IMR-90 (cell line): ENCODE data around the gene UBE2J1. TPM values are rescaled to one million over a fixed set of nuclear protein-coding genes. Genes with fewer than 3 reads are reported as not detected.

Experiments used
- ATAC-seq: fragments of 200-7000 bp; cut with Tn5 transposase; 2 replicates; pipeline ENCODE4 v1.9.1; 2020; ENCODE audit warnings: low read depth, mild to moderate bottlenecking, moderate library complexity
- BruUV-seq: library from RNA; stranded (reverse); fragments of 400-500 nt; replicated peaks from 2 replicates; lab custom pipeline; 2021; lab: Mats Ljungman, UMichigan
- CTCF ChIA-PET: fragments of 300-600 bp; formaldehyde crosslinking; extraction: SDS; loops from one replicate; lab custom pipeline; 2021; ENCODE audit warnings: antibody characterized with exemption; lab: Yijun Ruan, JAX
- POLR2A ChIA-PET: fragments of 300-600 bp; sonication (Branson Sonifier 250); formaldehyde crosslinking; loops from one replicate; lab custom pipeline; 2022; ENCODE audit warnings: antibody characterized with exemption; ENCODE audit not compliant: unreplicated experiment; lab: Charles Lee
- DNase-seq: peaks from one replicate; pipeline ENCODE4 v3.0.0; 2013
- H2AFZ ChIP-seq: replicated peaks from 2 replicates; pipeline ENCODE3; 2013; ENCODE audit warnings: low read length, mild to moderate bottlenecking; ENCODE audit not compliant: poor library complexity
- H2AK5ac ChIP-seq: 2 replicates; pipeline ENCODE4 v1.6.1; 2013; ENCODE audit warnings: low read depth, low read length, inconsistent platforms
- H2AK9ac ChIP-seq: replicated peaks from 2 replicates; pipeline ENCODE3; 2013; ENCODE audit warnings: mild to moderate bottlenecking, low read depth, low read length, moderate library complexity; ENCODE audit not compliant: poor library complexity
- H2BK120ac ChIP-seq: 2 replicates; pipeline ENCODE4 v1.6.1; 2013; ENCODE audit warnings: low read depth, low read length, inconsistent platforms
- H2BK15ac ChIP-seq: 3 replicates; pipeline ENCODE4 v1.6.1; 2013; ENCODE audit warnings: low read depth, low read length, inconsistent platforms
- H2BK20ac ChIP-seq: 2 replicates; pipeline ENCODE4 v1.6.1; 2013; ENCODE audit warnings: low read depth, mild to moderate bottlenecking, inconsistent platforms, low read length, moderate library complexity
- H2BK5ac ChIP-seq: 2 replicates; pipeline ENCODE4 v1.6.1; 2013; ENCODE audit warnings: mild to moderate bottlenecking, low read depth, low read length, inconsistent platforms; ENCODE audit not compliant: poor library complexity, severe bottlenecking
- H3K14ac ChIP-seq: replicated peaks from 2 replicates; pipeline ENCODE4 v1.6.1; 2013; ENCODE audit warnings: low read depth, low read length, inconsistent platforms
- H3K18ac ChIP-seq: 2 replicates; pipeline ENCODE4 v1.6.1; 2013; ENCODE audit warnings: low read depth, low read length, control low read depth
- H3K23ac ChIP-seq: 2 replicates; pipeline ENCODE4 v1.6.1; 2013; ENCODE audit warnings: low read depth, low read length, inconsistent platforms
- H3K27ac ChIP-seq: 2 replicates; pipeline ENCODE4 v1.5.1; 2013; ENCODE audit warnings: mild to moderate bottlenecking, control low read depth, low read length; ENCODE audit not compliant: insufficient read depth
- H3K27me3 ChIP-seq: 2 replicates; pipeline ENCODE4 v1.6.1; 2013; ENCODE audit warnings: low read length; ENCODE audit not compliant: control insufficient read depth, insufficient read depth
- H3K36me3 ChIP-seq: 2 replicates; pipeline ENCODE4 v1.6.1; 2013; ENCODE audit warnings: low read length, mixed read lengths; ENCODE audit not compliant: control insufficient read depth, insufficient read depth
- H3K4ac ChIP-seq: 2 replicates; pipeline ENCODE4 v1.6.1; 2013; ENCODE audit warnings: low read depth, low read length, inconsistent platforms
- H3K4me1 ChIP-seq: 2 replicates; pipeline ENCODE4 v1.6.1; 2013; ENCODE audit warnings: low read length, mixed read lengths; ENCODE audit not compliant: control insufficient read depth, insufficient read depth
- H3K4me2 ChIP-seq: 2 replicates; pipeline ENCODE4 v1.6.1; 2013; ENCODE audit warnings: low read depth, mild to moderate bottlenecking, control low read depth, low read length, moderate library complexity
- H3K4me3 ChIP-seq: 2 replicates; pipeline ENCODE4 v1.5.1; 2013; ENCODE audit warnings: low read depth, mild to moderate bottlenecking, control low read depth, low read length, moderate library complexity; ENCODE audit not compliant: insufficient read depth
- H3K56ac ChIP-seq: 2 replicates; pipeline ENCODE4 v1.6.1; 2013; ENCODE audit warnings: low read length, inconsistent platforms; ENCODE audit not compliant: insufficient read depth; ENCODE audit errors: extremely low read depth
- H3K79me1 ChIP-seq, 2 experiments: 2 replicates each; pipeline ENCODE4 v1.6.1; 2013; ENCODE audit warnings: low read length in 2 of 2, inconsistent platforms in 1 of 2, low read depth in 1 of 2
- H3K9ac ChIP-seq: 2 replicates; pipeline ENCODE4 v1.6.1; 2013; ENCODE audit warnings: low read depth, low read length, control low read depth
- H3K9me1 ChIP-seq: 2 replicates; pipeline ENCODE4 v1.6.1; 2013; ENCODE audit warnings: low read length, inconsistent platforms; ENCODE audit not compliant: insufficient read depth
- H3K9me3 ChIP-seq: 2 replicates; pipeline ENCODE4 v1.6.1; 2013; ENCODE audit warnings: low read length; ENCODE audit not compliant: control insufficient read depth, insufficient read depth
- H4K20me1 ChIP-seq: 2 replicates; pipeline ENCODE4 v1.6.1; 2013; ENCODE audit warnings: low read length, inconsistent platforms; ENCODE audit not compliant: insufficient read depth
- H4K5ac ChIP-seq: 2 replicates; pipeline ENCODE4 v1.6.1; 2013; ENCODE audit warnings: mild to moderate bottlenecking, low read depth, low read length, control low read depth
- H4K8ac ChIP-seq, 2 experiments: 2 replicates each; pipeline ENCODE4 v1.6.1; 2013; ENCODE audit warnings: low read depth in 2 of 2, low read length in 2 of 2, control low read depth in 1 of 2, inconsistent platforms in 1 of 2
- H4K91ac ChIP-seq: 2 replicates; pipeline ENCODE4 v1.6.1; 2013; ENCODE audit warnings: low read depth, low read length, inconsistent platforms; ENCODE audit not compliant: insufficient read depth
- CEBPB ChIP-seq: IDR thresholded peaks from 2 replicates; pipeline ENCODE4 v1.6.1; 2012; ENCODE audit warnings: low read depth, low read length, improper control_type of control experiment
- FOS ChIP-seq: fragments of 150-350 bp; IDR thresholded peaks from 2 replicates; pipeline ENCODE4 v1.6.1; 2016; ENCODE audit warnings: low read depth, low read length
- MAZ ChIP-seq: IDR thresholded peaks from 2 replicates; pipeline ENCODE4 v1.6.1; 2012; ENCODE audit warnings: low read depth, mild to moderate bottlenecking, low read length, improper control_type of control experiment, moderate library complexity, borderline replicate concordance
- MXI1 ChIP-seq: IDR thresholded peaks from 2 replicates; pipeline ENCODE4 v1.6.1; 2012; ENCODE audit warnings: low read depth, mild to moderate bottlenecking, low read length, moderate library complexity, borderline replicate concordance
- RAD21 ChIP-seq: IDR thresholded peaks from 2 replicates; pipeline ENCODE4 v1.6.1; 2012; ENCODE audit warnings: low read length, improper control_type of control experiment
- RCOR1 ChIP-seq: IDR thresholded peaks from 2 replicates; pipeline ENCODE4 v1.6.1; 2012; ENCODE audit warnings: mild to moderate bottlenecking, low read length, improper control_type of control experiment; ENCODE audit not compliant: insufficient replicate concordance
- SMC3 ChIP-seq: fragments of 150-350 bp; IDR thresholded peaks from 2 replicates; pipeline ENCODE4 v1.6.1; 2016; ENCODE audit warnings: low read depth, mild to moderate bottlenecking, antibody characterized with exemption, low read length, moderate library complexity
- WGBS, 2 experiments: methylation state at CpG; one replicate each; pipeline versions ENCODE4 v1.1.5 to v1.1.7; 2013; ENCODE audit warnings: missing lambda C conversion rate in 2 of 2; ENCODE audit not compliant: insufficient read length in 1 of 2; ENCODE audit errors: extremely low coverage in 2 of 2; 5-methylcytosine and 5-hydroxymethylcytosine counted together
- dilution Hi-C: fragments of 300-500 bp; cut with HindIII; formaldehyde crosslinking; loops from one replicate; pipeline ENCODE4 v1.14.3; 2018; ENCODE audit warnings: low sequenced_read_pairs; ENCODE audit not compliant: unreplicated experiment
- in situ Hi-C: fragments of 300-500 bp; cut with MboI; formaldehyde crosslinking; loops from 3 replicates; pipeline ENCODE4 v1.14.3; 2019; ENCODE audit warnings: low sequenced_read_pairs, inconsistent platforms, mixed read lengths
- intact Hi-C: fragments of 100-400 bp; cut with micrococcal nuclease; formaldehyde crosslinking; loops from 2 replicates; pipeline ENCODE4 v1.10.0; 2022
- polyA plus RNA-seq, 3 experiments: library from polyadenylated mRNA; depleted of rRNA; stranded (reverse); fragments of >200 nt; gene quantifications; 2 replicates each; pipeline ENCODE4 v1.2.3, GENCODE V29; 2012; ENCODE audit warnings: low replicate concordance in 1 of 3
- total RNA-seq: library from RNA; depleted of rRNA; stranded (reverse); fragments of >200 nt; gene quantifications from 2 replicates; pipeline ENCODE4 v1.2.3, GENCODE V29; 2012
- TF ChIP-seq, protein P1 (sequence below): conservative IDR thresholded peaks from 2 replicates; pipeline ENCODE4 v1.5.1; 2012; ENCODE audit warnings: mild to moderate bottlenecking, low read depth, low read length, improper control_type of control experiment

UBE2J1 gene
- total and polyA plus RNA-seq, 2 of the 4 experiments (the other 2 are of a cell fraction): 20.9 to 35.3 TPM

DNA sequence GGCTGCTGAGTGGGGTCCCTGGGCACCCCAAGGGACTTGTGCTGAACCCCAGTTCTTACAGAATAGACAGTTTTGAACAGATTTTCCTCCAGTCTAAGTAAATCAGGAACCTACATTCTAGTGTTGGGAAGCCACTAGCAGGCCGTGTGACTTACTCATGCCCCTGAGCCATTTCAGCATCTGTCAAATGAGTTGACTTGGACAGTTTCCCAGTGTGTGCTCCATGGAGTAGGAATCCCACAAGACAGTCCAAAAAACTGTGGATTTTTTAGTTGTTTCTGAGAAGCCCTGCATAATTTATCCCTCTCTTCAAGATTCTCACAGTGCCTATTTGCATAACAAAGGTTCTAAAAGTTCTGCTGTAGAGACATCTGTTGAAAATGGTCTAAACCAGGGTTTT is 39.5 kb downstream of the UBE2J1 start:
- peak; percentile 85 for ATAC-seq
- dilution Hi-C loops (no loop called here), in situ Hi-C loops (no loop called here), intact Hi-C loops (no loop called here)
- Histone ChIP-seq H2BK5ac (no peak overlapping the region), H3K79me1 (no peaks in the 10 kb centered on the region), H4K91ac (no peak overlapping the region), H3K9ac (no peak overlapping the region), H2BK120ac (no peak overlapping the region), H3K9me1 (peaks cover 8% of the 10 kb centered on the region; the same call in 1 of the 2 replicates), H3K56ac (no peak overlapping the region), H4K5ac (no peak overlapping the region), H3K4me1 (peaks cover 6% of the 10 kb centered on the region; the same call in 1 of the 2 replicates), H2BK20ac (no peak overlapping the region), H4K8ac (no peak overlapping the region), H2AK9ac (no peak overlapping the region), H3K4me3 (no peak overlapping the region), H3K14ac (no peak overlapping the region), H2AFZ (no peak overlapping the region), H3K27ac (no peak overlapping the region), H2BK15ac (no peak overlapping the region), H3K27me3 (peaks cover 8% of the 10 kb centered on the region), H3K18ac (no peak overlapping the region), H3K36me3 (peaks cover 5% of the 10 kb centered on the region), H3K9me3 (no peaks in the 10 kb centered on the region), H3K4me2 (no peak overlapping the region), H3K23ac (no peak overlapping the region), H3K4ac (no peak overlapping the region), H2AK5ac (no peak overlapping the region), H4K20me1 (peaks cover 17% of the 10 kb centered on the region; the same call in 1 of the 2 replicates)
- CTCF ChIA-PET: no interaction called here
- no peak for TF ChIP-seq RAD21
- TF ChIP-seq FOS: no peak
- TF ChIP-seq, protein P1, sequence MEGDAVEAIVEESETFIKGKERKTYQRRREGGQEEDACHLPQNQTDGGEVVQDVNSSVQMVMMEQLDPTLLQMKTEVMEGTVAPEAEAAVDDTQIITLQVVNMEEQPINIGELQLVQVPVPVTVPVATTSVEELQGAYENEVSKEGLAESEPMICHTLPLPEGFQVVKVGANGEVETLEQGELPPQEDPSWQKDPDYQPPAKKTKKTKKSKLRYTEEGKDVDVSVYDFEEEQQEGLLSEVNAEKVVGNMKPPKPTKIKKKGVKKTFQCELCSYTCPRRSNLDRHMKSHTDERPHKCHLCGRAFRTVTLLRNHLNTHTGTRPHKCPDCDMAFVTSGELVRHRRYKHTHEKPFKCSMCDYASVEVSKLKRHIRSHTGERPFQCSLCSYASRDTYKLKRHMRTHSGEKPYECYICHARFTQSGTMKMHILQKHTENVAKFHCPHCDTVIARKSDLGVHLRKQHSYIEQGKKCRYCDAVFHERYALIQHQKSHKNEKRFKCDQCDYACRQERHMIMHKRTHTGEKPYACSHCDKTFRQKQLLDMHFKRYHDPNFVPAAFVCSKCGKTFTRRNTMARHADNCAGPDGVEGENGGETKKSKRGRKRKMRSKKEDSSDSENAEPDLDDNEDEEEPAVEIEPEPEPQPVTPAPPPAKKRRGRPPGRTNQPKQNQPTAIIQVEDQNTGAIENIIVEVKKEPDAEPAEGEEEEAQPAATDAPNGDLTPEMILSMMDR: no peak
- TF ChIP-seq SMC3: no peak
- TF ChIP-seq CEBPB: no peak; the same call in 1 of the 2 replicates
- TF ChIP-seq RCOR1: no peak
- TF ChIP-seq MAZ: no peak
- TF ChIP-seq MXI1: no peak; the same call in 1 of the 2 replicates
- WGBS, 2 experiments: no CpG with 5 or more reads among the region's 1 CpG
- POLR2A ChIA-PET: no interaction called here
- peak; percentile 92 for DNase-seq
- BruUV-seq: no TSS peak
